H1 (cell line): ENCODE data around the gene MROH2A. TPM values are rescaled to one million over a fixed set of nuclear protein-coding genes. Genes with fewer than 3 reads are reported as not detected.

ENCODE experiments used
- CTCF ChIA-PET: fragments of 300-600 bp; sonication (Branson Sonifier 250); formaldehyde crosslinking; loops from one replicate; lab custom pipeline; 2021; ENCODE audit not compliant: partially characterized antibody; lab: Charles Lee
- POLR2A ChIA-PET: fragments of 300-600 bp; sonication (Branson Sonifier 250); formaldehyde crosslinking; loops from one replicate; lab custom pipeline; 2021; ENCODE audit warnings: inconsistent platforms; ENCODE audit not compliant: partially characterized antibody; lab: Charles Lee
- DNase-seq, 2 experiments: peaks; one replicate each; pipeline versions ENCODE4 v3.0.0 to v3.0.0-alpha.2; 2010 to 2022; ENCODE audit warnings: low spot score in 2 of 2, low read depth in 1 of 2, mixed read lengths in 1 of 2
- FAIRE-seq: peaks from 2 replicates; lab custom pipeline; 2011; peaks lifted over from hg19 to GRCh38; lab: Jason Lieb, UNC
- H2AFZ ChIP-seq: 2 replicates; pipeline ENCODE4 v1.8.1; 2012; ENCODE audit warnings: low read length, inconsistent platforms
- H2AK5ac ChIP-seq: 2 replicates; pipeline ENCODE4 v1.6.1; 2013; ENCODE audit warnings: low read depth, low read length
- H2BK120ac ChIP-seq: replicated peaks from 2 replicates; pipeline ENCODE3; 2013; ENCODE audit warnings: low read depth, low read length, inconsistent platforms
- H2BK12ac ChIP-seq: 2 replicates; pipeline ENCODE4 v1.6.1; 2013; ENCODE audit warnings: low read depth, low read length
- H2BK15ac ChIP-seq: 2 replicates; pipeline ENCODE4 v1.6.1; 2013; ENCODE audit warnings: low read length
- H2BK20ac ChIP-seq: 2 replicates; pipeline ENCODE4 v1.6.1; 2013; ENCODE audit warnings: low read length
- H2BK5ac ChIP-seq: 2 replicates; pipeline ENCODE4 v1.6.1; 2013; ENCODE audit warnings: low read depth, low read length
- H3K14ac ChIP-seq: 2 replicates; pipeline ENCODE4 v1.6.1; 2013; ENCODE audit warnings: inconsistent platforms; ENCODE audit not compliant: insufficient read length
- H3K18ac ChIP-seq: 2 replicates; pipeline ENCODE4 v1.6.1; 2013; ENCODE audit warnings: low read length; ENCODE audit errors: extremely low read depth
- H3K23ac ChIP-seq: 2 replicates; pipeline ENCODE4 v1.6.1; 2013; ENCODE audit warnings: inconsistent platforms; ENCODE audit not compliant: insufficient read length
- H3K23me2 ChIP-seq: 2 replicates; pipeline ENCODE4 v1.6.1; 2013; ENCODE audit warnings: low read depth, low read length
- H3K27ac ChIP-seq: 2 replicates; pipeline ENCODE4 v1.6.1; 2011; ENCODE audit warnings: low read depth, low read length, inconsistent platforms
- H3K27me3 ChIP-seq, 4 experiments: replicated peaks in 1 of 4; 1 replicate in 1 of 4; 2 replicates in 3 of 4; pipeline versions ENCODE4 v1.6.1 to v1.8.1; 2011 to 2013; ENCODE audit warnings: low read length in 3 of 4, mild to moderate bottlenecking in 3 of 4, inconsistent platforms in 2 of 4, mixed read lengths in 2 of 4, moderate library complexity in 1 of 4; ENCODE audit not compliant: control insufficient read depth in 3 of 4, insufficient read depth in 3 of 4; ENCODE audit errors: extremely low read depth in 1 of 4
- H3K36me3 ChIP-seq, 4 experiments: 2 replicates each; pipeline versions ENCODE4 v1.6.1 to v1.8.1; 2011 to 2013; ENCODE audit warnings: mild to moderate bottlenecking in 4 of 4, low read length in 3 of 4, moderate library complexity in 2 of 4, control low read depth in 1 of 4, inconsistent platforms in 1 of 4; ENCODE audit not compliant: insufficient read depth in 4 of 4, control insufficient read depth in 2 of 4
- H3K4ac ChIP-seq: replicated peaks from 2 replicates; pipeline ENCODE3; 2013; ENCODE audit warnings: low read length, low read depth, mixed read lengths, inconsistent platforms; ENCODE audit not compliant: insufficient read length
- H3K4me1 ChIP-seq, 4 experiments: replicated peaks in 1 of 4; 1 replicate in 1 of 4; 2 replicates in 3 of 4; pipeline versions ENCODE4 v1.6.1 to v1.8.1; 2011 to 2013; ENCODE audit warnings: low read length in 3 of 4, inconsistent platforms in 2 of 4, mixed read lengths in 1 of 4; ENCODE audit not compliant: insufficient read depth in 4 of 4, control insufficient read depth in 3 of 4
- H3K4me2 ChIP-seq, 2 experiments: 2 replicates each; pipeline versions ENCODE4 v1.6.1 to v1.8.1; 2011 to 2013; ENCODE audit warnings: low read depth in 2 of 2, low read length in 2 of 2, control low read depth in 1 of 2, inconsistent platforms in 1 of 2, mild to moderate bottlenecking in 1 of 2; ENCODE audit not compliant: insufficient read depth in 1 of 2
- H3K4me3 ChIP-seq, 4 experiments: fragments of 200-600, 300-600 bp in 1 of 4; sonication (generic), shearing (Covaris generic), sonication (Bioruptor Twin) in 1 of 4; 2 replicates each; pipeline versions ENCODE4 v1.5.1 to v1.8.1; 2011 to 2016; ENCODE audit warnings: low read length in 4 of 4, low read depth in 3 of 4, control low read depth in 2 of 4, inconsistent platforms in 2 of 4, mild to moderate bottlenecking in 2 of 4, mixed read lengths in 1 of 4, moderate library complexity in 1 of 4; ENCODE audit not compliant: insufficient read depth in 2 of 4; ENCODE audit errors: extremely low read depth in 1 of 4
- H3K56ac ChIP-seq: replicated peaks from 2 replicates; pipeline ENCODE3; 2013; ENCODE audit warnings: low read depth, mild to moderate bottlenecking, mixed read lengths, low read length, inconsistent platforms; ENCODE audit not compliant: insufficient read length
- H3K79me1 ChIP-seq: 2 replicates; pipeline ENCODE4 v1.6.1; 2013; ENCODE audit warnings: low read depth, low read length, control low read depth
- H3K79me2 ChIP-seq, 2 experiments: 2 replicates each; pipeline versions ENCODE4 v1.6.1 to v1.8.1; 2012 to 2013; ENCODE audit warnings: low read length in 2 of 2, mild to moderate bottlenecking in 2 of 2, inconsistent platforms in 1 of 2; ENCODE audit not compliant: insufficient read depth in 2 of 2, control insufficient read depth in 1 of 2
- H3K9ac ChIP-seq, 4 experiments: replicated peaks in 1 of 4; 1 replicate in 1 of 4; 2 replicates in 3 of 4; pipeline versions ENCODE4 v1.6.1 to v1.8.1; 2011 to 2013; ENCODE audit warnings: low read depth in 3 of 4, low read length in 3 of 4, control low read depth in 2 of 4, mild to moderate bottlenecking in 2 of 4, moderate library complexity in 2 of 4, inconsistent platforms in 1 of 4; ENCODE audit errors: extremely low read depth in 1 of 4
- H3K9me3 ChIP-seq, 2 experiments: 2 replicates each; pipeline versions ENCODE4 v1.6.1 to v1.8.1; 2012 to 2013; ENCODE audit warnings: mild to moderate bottlenecking in 2 of 2, moderate library complexity in 2 of 2, control low read depth in 1 of 2, inconsistent platforms in 1 of 2, low read depth in 1 of 2, low read length in 1 of 2, mixed read lengths in 1 of 2; ENCODE audit not compliant: insufficient read depth in 2 of 2
- H4K20me1 ChIP-seq, 2 experiments: replicated peaks in 1 of 2; 2 replicates each; pipeline versions ENCODE3 to v1.8.1; 2011 to 2013; ENCODE audit warnings: inconsistent platforms in 2 of 2, low read length in 2 of 2, mild to moderate bottlenecking in 1 of 2; ENCODE audit not compliant: insufficient read depth in 2 of 2, control insufficient read depth in 1 of 2
- H4K5ac ChIP-seq: 2 replicates; pipeline ENCODE4 v1.6.1; 2013; ENCODE audit warnings: low read length, low read depth, mixed read lengths, inconsistent platforms; ENCODE audit not compliant: insufficient read length
- H4K8ac ChIP-seq: 2 replicates; pipeline ENCODE4 v1.8.0; 2013; ENCODE audit warnings: mild to moderate bottlenecking, moderate library complexity, low read length, inconsistent platforms; ENCODE audit not compliant: insufficient read depth; ENCODE audit errors: extremely low read depth
- H4K91ac ChIP-seq: replicated peaks from 2 replicates; pipeline ENCODE3; 2013; ENCODE audit warnings: low read length, mixed read lengths, inconsistent platforms; ENCODE audit not compliant: insufficient read length
- CBX8 ChIP-seq: fragments of 300-800, 300-1000 bp; sonication (generic); IDR thresholded peaks from 2 replicates; pipeline ENCODE4 v1.7.1; 2016; ENCODE audit warnings: low read depth, low read length, borderline replicate concordance
- GABPA ChIP-seq: IDR thresholded peaks from 2 replicates; pipeline ENCODE4 v1.6.1; 2011; ENCODE audit warnings: mild to moderate bottlenecking, low read length, moderate library complexity, borderline replicate concordance; ENCODE audit not compliant: insufficient read depth
- GTF2F1 ChIP-seq: IDR thresholded peaks from 2 replicates; pipeline ENCODE4 v1.6.1; 2012; ENCODE audit warnings: low read depth, low read length, improper control_type of control experiment, borderline replicate concordance
- JUN ChIP-seq: IDR thresholded peaks from 2 replicates; pipeline ENCODE4 v1.6.1; 2011; ENCODE audit warnings: low read depth, mild to moderate bottlenecking, improper control_type of control experiment, low read length
- KDM5A ChIP-seq: fragments of 200-600 bp; IDR thresholded peaks from 2 replicates; pipeline ENCODE4 v1.7.1; 2012; ENCODE audit warnings: mild to moderate bottlenecking, low read length, inconsistent platforms, mixed read lengths
- PHF8 ChIP-seq: fragments of 200-600 bp; sonication (generic); conservative IDR thresholded peaks from 2 replicates; pipeline ENCODE4 v1.7.1; 2012; ENCODE audit warnings: low read depth, mild to moderate bottlenecking, inconsistent platforms, low read length, moderate library complexity
- RAD21 ChIP-seq, 2 experiments: IDR thresholded peaks in 1 of 2; conservative IDR thresholded peaks in 1 of 2; 2 replicates each; pipeline ENCODE4 v1.6.1; 2011; ENCODE audit warnings: low read depth in 2 of 2, low read length in 2 of 2, improper control_type of control experiment in 1 of 2, inconsistent platforms in 1 of 2, mild to moderate bottlenecking in 1 of 2, moderate library complexity in 1 of 2
- RBBP5 ChIP-seq: IDR thresholded peaks from 2 replicates; pipeline ENCODE4 v1.7.1; 2012; ENCODE audit warnings: low read depth, mild to moderate bottlenecking, inconsistent platforms, low read length, moderate library complexity, borderline replicate concordance
- SIN3A ChIP-seq, 2 experiments: IDR thresholded peaks in 1 of 2; conservative IDR thresholded peaks in 1 of 2; 2 replicates each; pipeline ENCODE4 v1.6.1; 2011 to 2012; ENCODE audit warnings: low read length in 2 of 2, improper control_type of control experiment in 1 of 2, low read depth in 1 of 2, mild to moderate bottlenecking in 1 of 2
- TAF7 ChIP-seq: optimal IDR thresholded peaks from 2 replicates; pipeline ENCODE3; 2011; ENCODE audit warnings: low read depth, mild to moderate bottlenecking, inconsistent platforms, low read length, moderate library complexity, borderline replicate concordance
- WGBS, 2 experiments: shearing (Covaris generic) in 1 of 2; methylation state at CpG; one replicate each; pipeline versions ENCODE4 v1.1.6 to v1.1.7; 2013 to 2015; ENCODE audit warnings: low lambda C conversion rate in 2 of 2, mixed read lengths in 2 of 2, inconsistent platforms in 1 of 2, low coverage in 1 of 2, missing lambda C conversion rate in 1 of 2; ENCODE audit not compliant: insufficient replicate concordance in 2 of 2, insufficient coverage in 1 of 2, insufficient read length in 1 of 2; ENCODE audit errors: extremely low coverage in 1 of 2, missing lambda C conversion rate in 1 of 2; 5-methylcytosine and 5-hydroxymethylcytosine counted together
- polyA plus RNA-seq, 7 experiments: library from polyadenylated mRNA; depleted of rRNA in 3 of 7; stranded (reverse) in 5 of 7; unstranded in 2 of 7; fragments of >200 nt in 5 of 7; fragments of 200-250 nt in 2 of 7; gene quantifications; 1 replicate in 5 of 7; 2 replicates in 1 of 7; 4 replicates in 1 of 7; pipeline versions ENCODE4 v1.2.1 to v1.2.3, GENCODE V29; 2011 to 2013; ENCODE audit warnings: missing spikeins in 2 of 7, mixed read lengths in 2 of 7
- total RNA-seq: library from RNA; stranded (reverse); fragmentation: NEBNext Ultra II Directional; extraction: Animal tissue kit (Norgen Biotek cat#: 25700); gene quantifications from 2 replicates; pipeline ENCODE4 v1.2.1, GENCODE V29; 2021
- TF ChIP-seq, protein P1 (sequence below): IDR thresholded peaks from 2 replicates; pipeline ENCODE4 v1.6.1; 2011; ENCODE audit warnings: low read length, improper control_type of control experiment
- TF ChIP-seq, protein P2 (sequence below): IDR thresholded peaks from 2 replicates; pipeline ENCODE4 v1.6.1; 2012; ENCODE audit warnings: inconsistent platforms

Gene MROH2A
- total and polyA plus RNA-seq, 2 of the 8 experiments (the other 6 are each of a cell fraction or from before 2014, with no cell fraction given) = not detected

DNA sequence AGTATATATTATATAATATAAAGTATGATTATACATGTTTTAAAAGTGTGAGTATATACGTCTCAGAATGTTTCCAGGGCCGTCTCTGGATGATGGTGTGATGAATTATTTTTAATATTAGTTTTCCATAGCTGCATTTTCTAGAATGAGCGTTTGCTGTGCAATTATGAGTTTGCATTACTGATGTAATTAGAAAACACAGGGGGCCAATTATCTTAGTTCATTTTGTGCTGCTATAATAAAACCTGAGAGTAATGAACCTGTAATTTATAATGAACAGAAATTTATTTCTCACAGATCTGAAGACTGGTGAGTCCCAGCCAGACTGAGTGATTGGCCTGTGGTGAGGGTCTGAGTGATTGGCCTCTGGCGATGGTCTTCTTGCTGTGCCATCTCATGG lies 80.2 kb downstream of the MROH2A start:
- Histone ChIP-seq H2AFZ (no peak overlapping the region), H3K9ac (no peak overlapping the region), H2BK20ac (no peak overlapping the region), H3K23me2 (peaks cover 4% of the 10 kb centered on the region), H3K36me3 (no peaks in the 10 kb centered on the region; a peak in 1 of 8 replicates), H3K4me1 (peaks cover 0 to 5% (median under 1%) of the 10 kb centered on the region in 4 experiments; a peak in 3 of 7 replicates), H2BK5ac (no peak overlapping the region), H4K20me1 (no peaks in the 10 kb centered on the region), H2BK120ac (no peak overlapping the region), H3K9me3 (no peaks in the 10 kb centered on the region), H3K56ac (no peak overlapping the region), H3K18ac (no peak overlapping the region), H4K8ac (no peak overlapping the region), H3K4me2 (no peak overlapping the region), H3K27me3 (no peaks in the 10 kb centered on the region; a peak in 1 of 7 replicates), H4K5ac (no peak overlapping the region), H2BK15ac (no peak overlapping the region), H4K91ac (no peak overlapping the region), H3K79me2 (peaks cover 3 to 9% of the 10 kb centered on the region in 2 experiments), H3K79me1 (no peaks in the 10 kb centered on the region), H3K14ac (no peak overlapping the region), H3K23ac (no peak overlapping the region), H3K27ac (no peak overlapping the region), H3K4ac (no peak overlapping the region), H3K4me3 (no peak overlapping the region), H2AK5ac (no peak overlapping the region), H2BK12ac (no peak overlapping the region)
- 80% methylated on average over 4 of the region's 4 CpGs; no CpG with 5 or more reads in 1 of the 2 experiments for WGBS, 2 experiments
- ChIA-PET POLR2A (no interaction called here), CTCF (interaction anchor here (0.7 to 3.1 kb wide), 14 partner anchors 8 to 549 kb away, joined by 3 to 24 read pairs (median 5); partner anchors contain the start of genes MSL3B and TRPM8)
- FAIRE-seq = no peak
- DNase-seq = no peak
- TF ChIP-seq JUN (no peak), PHF8 (no peak), TAF7 (no peak), KDM5A (no peak), GTF2F1 (no peak), CBX8 (no peak), RBBP5 (no peak), SIN3A (conservative IDR thresholded peaks at IDR 0.05 in 1 of 2, IDR thresholded peaks at IDR 0.05 in 1 of 2; ENCODE audit: low read depth in 1 of 2, low read length in 2 of 2) (no peak), GABPA (no peak), RAD21 (IDR thresholded peaks at IDR 0.05 in 1 of 2, conservative IDR thresholded peaks at IDR 0.05 in 1 of 2; ENCODE audit: low read depth in 2 of 2, low read length in 2 of 2) (no peak)
- TF ChIP-seq, protein P1, sequence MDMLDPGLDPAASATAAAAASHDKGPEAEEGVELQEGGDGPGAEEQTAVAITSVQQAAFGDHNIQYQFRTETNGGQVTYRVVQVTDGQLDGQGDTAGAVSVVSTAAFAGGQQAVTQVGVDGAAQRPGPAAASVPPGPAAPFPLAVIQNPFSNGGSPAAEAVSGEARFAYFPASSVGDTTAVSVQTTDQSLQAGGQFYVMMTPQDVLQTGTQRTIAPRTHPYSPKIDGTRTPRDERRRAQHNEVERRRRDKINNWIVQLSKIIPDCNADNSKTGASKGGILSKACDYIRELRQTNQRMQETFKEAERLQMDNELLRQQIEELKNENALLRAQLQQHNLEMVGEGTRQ = no peak
- TF ChIP-seq, protein P2, sequence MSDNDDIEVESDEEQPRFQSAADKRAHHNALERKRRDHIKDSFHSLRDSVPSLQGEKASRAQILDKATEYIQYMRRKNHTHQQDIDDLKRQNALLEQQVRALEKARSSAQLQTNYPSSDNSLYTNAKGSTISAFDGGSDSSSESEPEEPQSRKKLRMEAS = no peak
